Stimulated activated CD8-positive, alpha-beta memory T cell treated with anti-CD3 and anti-CD28 coated beads, Interleukin-15, amount 100 ng/mL, for 24 hours (primary cell): ENCODE measurements around the gene GORASP1.

Experiments
- DNase-seq: peaks from one replicate; pipeline ENCODE4 v3.0.0-alpha.2; 2020; ENCODE audit warnings: low read depth

Gene GORASP1

DNA sequence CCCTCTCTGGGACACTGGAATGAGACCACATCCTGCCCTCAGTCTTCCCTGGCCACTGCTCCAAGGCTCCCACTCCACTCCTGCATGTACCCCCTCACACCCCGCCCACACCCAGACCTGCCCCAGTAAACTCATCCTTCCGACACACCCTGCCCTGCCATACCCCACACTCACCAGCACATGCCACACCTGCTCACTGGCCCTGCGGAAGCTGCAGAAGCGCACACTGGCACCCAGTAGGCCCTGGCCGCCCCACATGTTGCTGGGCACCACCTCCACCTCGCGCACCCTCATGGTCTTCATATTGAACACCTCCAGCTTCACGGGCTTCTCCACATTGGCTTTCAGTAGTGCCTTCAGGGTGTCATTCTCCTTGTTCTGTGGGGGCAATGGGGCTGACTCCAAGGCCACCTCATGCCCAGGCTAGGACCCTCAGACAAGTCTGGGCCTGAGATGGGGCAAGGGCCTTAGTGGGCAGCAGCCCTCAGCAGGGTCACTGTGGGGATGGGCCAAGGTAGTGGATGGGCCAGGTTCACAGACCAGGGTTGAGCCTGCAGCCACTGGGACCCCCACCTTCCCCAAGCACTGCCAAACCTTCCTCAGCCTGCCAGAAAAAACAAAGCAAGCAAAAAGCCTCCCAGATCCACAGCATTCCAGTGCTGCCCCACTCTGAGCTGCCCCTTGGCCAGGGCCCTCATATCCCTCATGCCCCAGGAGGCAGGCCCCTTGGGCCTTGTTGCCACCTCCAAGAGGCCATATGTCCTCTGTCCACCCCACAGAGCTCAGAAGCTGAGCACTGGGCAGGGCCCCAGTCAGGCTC lies 4.7 kb downstream of the GORASP1 start:
- DNase-seq, result no peak

DNA sequence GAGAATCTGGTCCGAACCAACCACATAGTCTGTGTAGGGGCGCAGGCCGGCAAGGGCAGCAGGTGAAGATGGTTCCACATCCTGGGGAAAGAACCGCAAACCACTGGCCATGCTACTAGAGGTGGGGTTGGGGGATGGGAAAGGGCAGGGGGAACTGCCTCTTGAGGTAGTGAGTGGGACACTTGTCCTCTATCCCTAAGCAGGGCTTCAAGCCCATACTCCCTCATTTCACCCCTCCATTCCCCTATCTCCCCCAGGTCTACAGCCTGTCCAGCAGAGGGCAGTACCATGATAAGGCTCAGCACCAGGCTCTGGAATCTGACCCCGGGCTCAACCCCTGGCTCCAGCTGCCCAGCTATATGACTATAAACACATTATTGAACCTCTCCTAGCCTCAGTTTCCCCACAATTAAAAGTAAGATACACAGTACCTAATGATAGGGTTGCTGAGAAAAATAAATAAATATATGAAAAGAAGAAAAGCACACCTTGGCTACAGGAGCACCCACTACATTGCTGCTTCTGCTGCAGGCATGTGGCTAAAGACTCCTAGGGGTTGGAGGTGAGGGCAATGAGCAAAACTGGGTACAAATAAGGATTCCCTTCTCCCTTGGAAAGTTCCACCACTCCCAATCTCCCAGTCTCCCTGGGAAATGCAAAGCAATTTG lies 6.3 kb downstream of the GORASP1 start:
- no peak for DNase-seq

- DNase-seq, result no peak
These were observed 6.9 kb downstream of the GORASP1 start for GRCh38 chr3:39100500-39100886.

DNA sequence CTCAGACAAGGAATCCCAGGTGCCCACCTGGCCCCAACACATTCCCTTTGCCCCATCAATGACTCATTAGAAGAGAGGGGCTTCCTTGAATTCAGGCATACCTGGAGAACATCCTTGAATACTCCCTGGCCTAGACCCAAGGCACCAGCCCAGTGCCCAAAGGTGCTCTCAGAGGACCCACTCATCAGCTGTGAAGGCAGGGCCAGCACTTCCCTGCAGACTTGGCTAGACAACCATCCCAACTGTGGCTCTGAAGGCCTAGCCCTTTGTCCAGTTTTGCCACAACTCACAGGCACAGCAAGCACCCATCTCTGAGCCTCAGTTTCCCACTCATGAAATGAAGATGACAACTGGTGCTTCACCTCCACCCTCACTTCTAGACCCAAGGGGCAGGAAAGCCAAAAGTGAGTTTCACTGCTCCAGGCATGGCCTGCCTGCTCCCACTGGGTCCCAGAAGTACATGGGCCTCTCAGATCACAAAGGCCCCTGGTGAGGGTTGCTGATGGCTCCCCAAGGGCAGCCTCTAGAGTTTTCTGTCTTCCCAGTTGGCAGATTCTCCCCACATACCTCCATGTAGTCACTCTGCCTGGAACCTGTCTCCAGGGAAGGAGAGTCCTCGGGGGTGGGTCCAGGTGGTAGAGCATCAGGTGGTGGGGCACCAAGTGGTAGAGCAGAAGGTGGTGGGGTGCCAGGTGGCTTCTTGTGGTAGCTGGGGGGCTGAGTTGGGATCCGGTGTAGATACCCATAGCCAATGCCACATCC lies 7.5 kb downstream of the GORASP1 start:
- DNase-seq, result no peak

DNA sequence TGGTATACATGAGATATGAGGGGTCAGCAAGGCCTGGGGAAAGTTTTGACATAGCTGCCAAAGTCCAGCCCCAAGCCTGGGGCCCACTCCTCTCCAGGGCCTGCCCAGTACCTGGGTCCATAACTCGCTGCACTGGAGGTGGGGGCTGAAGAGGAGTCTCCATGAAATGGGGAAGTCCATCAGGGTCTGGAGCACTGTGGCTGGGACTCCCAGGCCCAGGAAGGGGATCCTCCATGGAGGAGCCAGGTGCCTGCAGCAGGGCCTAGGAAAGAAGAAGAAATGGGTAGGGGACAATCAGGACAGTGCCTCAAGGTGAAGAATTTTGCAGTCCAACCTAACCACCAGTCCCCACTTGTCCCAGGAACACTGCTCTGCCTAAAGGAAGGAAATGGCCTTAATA lies 8.2 kb downstream of the GORASP1 start:
- no peak for DNase-seq

- no peak for DNase-seq
These were observed 8.9 kb downstream of the GORASP1 start for GRCh38 chr3:39098473-39099000.

- no peak for DNase-seq
These were observed 9.5 kb downstream of the GORASP1 start for GRCh38 chr3:39097716-39098472.

DNA sequence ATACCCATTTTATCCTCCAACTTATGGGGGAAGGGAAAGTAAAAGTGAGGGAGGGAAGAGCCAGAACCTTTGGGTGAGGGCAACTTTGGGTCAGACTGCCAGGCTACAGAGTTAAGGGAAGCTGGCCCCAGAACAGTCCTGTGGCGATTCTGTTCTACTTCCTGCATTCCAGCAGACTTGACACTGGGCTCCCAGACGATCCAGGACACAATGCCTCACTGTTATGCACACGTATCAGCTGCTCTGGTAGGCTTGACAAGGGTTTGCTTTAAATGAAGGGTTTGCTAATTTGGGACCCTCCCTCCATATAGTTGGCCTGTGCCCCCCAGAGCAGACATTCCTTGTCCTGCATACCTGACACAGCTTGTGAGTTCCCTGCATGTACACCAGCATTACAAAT lies 10.7 kb downstream of the GORASP1 start:
- no peak for DNase-seq

GRCh38 chr3:39095778-39096177 lies 11.6 kb downstream of the GORASP1 start:
- no peak for DNase-seq

- no peak for DNase-seq
These were observed 12.4 kb downstream of the GORASP1 start for GRCh38 chr3:39094851-39095677.

- DNase-seq, result no peak
These were observed 16.5 kb downstream of the GORASP1 start for GRCh38 chr3:39090922-39091321.

- DNase-seq, result no peak
These were observed 18.5 kb downstream of the GORASP1 start for GRCh38 chr3:39088889-39089288.

DNA sequence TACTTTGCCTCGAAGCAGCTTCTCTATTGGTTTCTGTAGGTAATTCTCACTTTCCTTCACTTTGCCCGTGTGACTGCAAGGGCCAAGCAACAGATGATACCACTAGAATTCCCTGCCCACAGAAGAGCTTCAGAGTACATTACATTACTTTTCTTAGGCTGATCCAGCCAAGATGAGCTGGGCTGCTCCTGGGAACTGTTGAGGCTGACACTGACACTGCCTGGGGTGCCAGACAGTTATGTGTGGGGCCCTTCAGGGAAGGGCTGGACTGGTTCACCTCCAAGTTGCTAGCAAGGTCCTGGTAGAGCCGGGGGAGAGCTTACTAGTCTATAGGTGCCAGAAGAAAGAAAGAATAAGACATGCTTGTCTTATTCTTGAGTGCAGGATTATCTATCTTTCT lies 19.0 kb downstream of the GORASP1 start:
- no peak for DNase-seq

DNA sequence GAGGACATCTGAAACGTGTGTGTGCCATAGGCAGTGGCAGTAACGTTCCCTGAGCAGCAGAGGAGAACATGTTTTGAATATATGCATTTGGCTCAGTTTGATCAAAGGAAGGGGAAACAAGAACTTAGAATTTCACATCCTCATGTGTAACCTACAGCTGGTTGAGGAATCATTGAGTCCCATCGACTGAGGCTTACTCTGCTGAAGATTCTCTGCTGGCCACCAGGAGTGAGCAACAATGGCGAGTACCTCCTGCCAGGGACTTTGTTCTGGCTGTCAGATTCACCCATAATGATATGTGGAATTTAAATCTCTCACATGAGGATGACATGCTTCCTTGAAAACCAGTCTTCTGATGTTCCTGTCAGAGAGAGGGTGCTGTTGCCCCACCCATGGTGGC lies 21.3 kb downstream of the GORASP1 start:
- DNase-seq, result no peak

DNA sequence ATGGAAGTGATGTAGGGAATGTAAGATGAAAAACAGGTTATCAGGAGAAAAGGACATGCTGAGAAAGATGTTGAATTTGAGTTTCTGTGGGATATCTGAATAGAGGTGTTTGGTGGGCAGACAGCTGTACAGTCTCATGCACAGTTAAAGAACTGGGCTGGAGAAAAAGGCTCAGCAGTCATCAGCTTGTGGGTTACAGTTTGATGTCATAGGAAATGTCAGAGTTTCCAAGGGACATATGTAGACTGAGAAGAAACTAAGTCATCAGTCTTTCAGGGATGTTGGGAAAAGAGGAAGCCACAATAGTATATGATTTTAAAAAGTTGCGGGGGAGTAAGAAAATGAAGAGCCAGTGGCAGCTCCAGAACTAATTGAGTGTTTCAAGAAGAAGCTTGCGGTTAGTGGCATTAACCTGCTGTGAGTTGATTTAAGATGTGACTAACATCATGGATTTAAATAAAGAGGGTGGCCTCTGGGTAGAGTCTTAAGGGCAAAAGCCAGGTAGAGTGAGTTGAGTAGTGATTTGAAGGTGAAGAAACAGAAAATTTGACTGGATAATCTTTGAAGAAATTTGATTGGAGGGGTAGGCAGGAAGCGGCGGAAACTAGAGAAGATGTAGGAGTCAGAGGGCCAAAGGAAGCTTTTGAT lies 24.6 kb downstream of the GORASP1 start:
- no peak for DNase-seq

DNA sequence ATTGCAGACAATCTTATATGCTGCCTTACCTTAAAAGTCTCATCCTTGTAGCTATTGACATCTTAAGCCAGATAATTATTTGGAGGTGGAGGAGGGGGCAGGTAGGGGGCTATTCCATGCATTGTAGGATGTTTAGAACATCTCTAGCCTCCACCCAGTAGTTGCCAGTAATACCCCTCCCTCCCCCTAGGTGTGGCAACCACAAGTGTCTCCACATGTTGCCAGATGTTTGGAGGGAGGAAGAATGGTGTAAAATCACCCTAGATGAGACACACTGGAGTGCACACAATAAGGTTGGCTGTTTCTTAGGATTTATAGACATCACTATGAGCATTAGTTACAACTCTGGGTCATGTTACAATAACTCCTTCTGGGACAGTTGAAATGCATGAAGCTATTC lies 27.4 kb downstream of the GORASP1 start:
- DNase-seq, result no peak

GRCh38 chr3:39079530-39079929 lies 27.9 kb downstream of the GORASP1 start:
- DNase-seq, result no peak

- DNase-seq, result no peak
These were observed 31.5 kb downstream of the GORASP1 start for GRCh38 chr3:39075910-39076309.

GRCh38 chr3:39068556-39068955 lies 38.9 kb downstream of the GORASP1 start:
- DNase-seq, result no peak

GRCh38 chr3:39067286-39067685 lies 40.1 kb downstream of the GORASP1 start:
- no peak for DNase-seq

DNA sequence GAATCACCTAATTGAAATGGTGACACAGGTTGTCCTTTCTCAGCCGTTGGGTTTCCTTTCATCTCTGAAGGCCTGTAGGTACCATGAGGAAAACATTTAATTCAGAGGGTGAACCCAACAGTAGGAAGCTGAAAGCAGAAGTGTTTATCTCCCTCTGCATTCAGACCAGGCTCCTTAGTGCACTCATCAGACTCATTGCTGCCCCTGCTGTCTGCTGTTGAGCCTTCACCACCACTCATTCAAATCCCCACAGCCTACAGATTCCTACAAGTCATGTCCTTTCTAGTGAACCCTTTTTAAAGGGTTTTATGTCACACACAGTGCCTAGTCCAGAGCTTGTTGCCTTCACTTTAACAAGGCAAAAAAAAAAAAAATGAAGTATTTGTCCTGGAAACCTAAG lies 42.2 kb downstream of the GORASP1 start:
- DNase-seq, result no peak
